OCI-LY1 (cell line): ENCODE data around the gene RRAS.

ENCODE experiments used
- H2AFZ ChIP-seq: fragments of 200-600 bp; sonication (generic), shearing (Covaris generic); 2 replicates; pipeline ENCODE4 v1.6.0; 2014; ENCODE audit warnings: antibody characterized with exemption, mild to moderate bottlenecking, low read length
- H3F3A ChIP-seq: fragments of 200-600 bp; sonication (generic), shearing (Covaris generic); 2 replicates; pipeline ENCODE4 v1.6.0; 2014; ENCODE audit warnings: mild to moderate bottlenecking, antibody characterized with exemption, low read length, moderate library complexity; ENCODE audit not compliant: insufficient read depth
- H3K27ac ChIP-seq: fragments of 200-600 bp; sonication (generic); 2 replicates; pipeline ENCODE4 v1.5.1; 2014; ENCODE audit warnings: low read length, mixed run types, mild to moderate bottlenecking, low read depth; ENCODE audit not compliant: poor library complexity, severe bottlenecking
- H3K27me3 ChIP-seq: fragments of 200-600 bp; sonication (generic); 2 replicates; pipeline ENCODE4 v1.6.0; 2014; ENCODE audit warnings: antibody characterized with exemption, mild to moderate bottlenecking, low read length, moderate library complexity; ENCODE audit not compliant: insufficient read depth
- H3K36me3 ChIP-seq: fragments of 200-600 bp; sonication (generic); 2 replicates; pipeline ENCODE4 v1.6.1; 2014; ENCODE audit warnings: mild to moderate bottlenecking, antibody characterized with exemption, low read length, moderate library complexity, mixed read lengths; ENCODE audit not compliant: insufficient read depth
- H3K4me1 ChIP-seq: fragments of 200-600 bp; sonication (generic); 2 replicates; pipeline ENCODE4 v1.5.1; 2014; ENCODE audit warnings: mild to moderate bottlenecking, low read length, moderate library complexity; ENCODE audit not compliant: insufficient read depth, severe bottlenecking
- H3K4me2 ChIP-seq: fragments of 200-600 bp; sonication (generic), shearing (Covaris generic); 2 replicates; pipeline ENCODE4 v1.6.1; 2014; ENCODE audit warnings: low read length
- H3K4me3 ChIP-seq: fragments of 200-600 bp; sonication (generic); 2 replicates; pipeline ENCODE4 v1.5.1; 2014; ENCODE audit warnings: low read length, low read depth, mild to moderate bottlenecking, mixed read lengths; ENCODE audit not compliant: poor library complexity, severe bottlenecking
- H3K79me2 ChIP-seq: fragments of 200-600 bp; shearing (Covaris generic); 2 replicates; pipeline ENCODE4 v1.6.1; 2016; ENCODE audit warnings: mixed run types, low read length, mixed read lengths; ENCODE audit not compliant: insufficient read depth
- H3K9ac ChIP-seq: fragments of 200-600 bp; sonication (generic), shearing (Covaris generic); 2 replicates; pipeline ENCODE4 v1.6.1; 2014; ENCODE audit warnings: mild to moderate bottlenecking, low read length, mixed read lengths
- H3K9me2 ChIP-seq: fragments of 200-600 bp; sonication (generic), shearing (Covaris generic); 2 replicates; pipeline ENCODE4 v1.6.1; 2014; ENCODE audit warnings: low read depth, mild to moderate bottlenecking, low read length, mixed read lengths
- H3K9me3 ChIP-seq: fragments of 200-600 bp; shearing (Covaris generic); 2 replicates; pipeline ENCODE4 v1.6.1; 2014; ENCODE audit warnings: low read length, mixed read lengths
- H4K20me1 ChIP-seq: fragments of 200-600 bp; sonication (generic), shearing (Covaris generic); 2 replicates; pipeline ENCODE4 v1.6.0; 2016; ENCODE audit warnings: mild to moderate bottlenecking, low read length; ENCODE audit not compliant: insufficient read depth
- CTCF ChIP-seq: fragments of 200-600 bp; sonication (generic), shearing (Covaris generic); IDR thresholded peaks from 2 replicates; pipeline ENCODE4 v1.5.1; 2017; ENCODE audit warnings: mild to moderate bottlenecking, antibody characterized with exemption, low read length, moderate library complexity, mixed read lengths
- EZH2 ChIP-seq: fragments of 200-600 bp; sonication (generic), shearing (Covaris generic); IDR thresholded peaks from 2 replicates; pipeline ENCODE4 v1.8.0; 2017; ENCODE audit warnings: borderline replicate concordance, mixed run types, mild to moderate bottlenecking, antibody characterized with exemption, low read length, moderate library complexity, mixed read lengths

RRAS gene

DNA sequence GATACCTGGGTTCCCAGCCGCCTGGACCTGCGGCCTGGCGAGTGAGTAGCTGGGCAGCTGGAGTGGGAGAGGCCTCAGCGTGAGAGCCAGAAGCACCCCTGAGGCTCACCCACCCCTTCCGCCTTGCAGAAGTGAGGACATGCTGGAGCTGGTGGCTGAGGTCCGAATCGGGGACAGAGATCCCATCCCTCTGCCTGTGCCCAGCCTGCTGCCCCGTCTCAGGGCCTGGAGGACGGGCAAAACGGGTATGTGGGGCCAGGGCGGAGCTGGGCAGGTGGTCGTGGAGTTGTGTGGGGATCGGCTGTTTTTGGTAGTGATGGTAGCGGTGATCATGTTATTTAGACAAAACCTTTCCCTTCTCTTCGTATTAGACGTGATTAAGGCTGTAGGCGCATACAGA is 6.6 kb upstream of the RRAS start:
- H3K79me2 ChIP-seq, result peaks cover 25% of the 10 kb centered on the region

GRCh38 chr19:49645995-49646394 is 6.1 kb upstream of the RRAS start:
- H2AFZ ChIP-seq, result no peak overlapping the region
- peaks cover 45% of the 10 kb centered on the region for H3K36me3 ChIP-seq
- no peak overlapping the region for H3K9ac ChIP-seq
- peaks cover 18% of the 10 kb centered on the region for H3K4me1 ChIP-seq
- no peak for TF ChIP-seq EZH2
- no peak for TF ChIP-seq CTCF
- H3K27me3 ChIP-seq, result no peaks in the 10 kb centered on the region
- H3K4me3 ChIP-seq, result no peak overlapping the region
- H3F3A ChIP-seq, result no peaks in the 10 kb centered on the region
- H3K9me2 ChIP-seq, result no peaks in the 10 kb centered on the region
- no peaks in the 10 kb centered on the region for H4K20me1 ChIP-seq
- H3K4me2 ChIP-seq, result no peak overlapping the region
- H3K9me3 ChIP-seq, result no peaks in the 10 kb centered on the region
- H3K79me2 ChIP-seq, result peaks cover 25% of the 10 kb centered on the region
- no peak overlapping the region for H3K27ac ChIP-seq

More for the DNA sequence above, 6.6 kb upstream of the RRAS start:
- TF ChIP-seq EZH2 (no peak), CTCF (no peak)
- Histone ChIP-seq H3K36me3 (peaks cover 51% of the 10 kb centered on the region), H3K9me2 (no peaks in the 10 kb centered on the region), H3K27ac (no peak overlapping the region), H3K4me2 (no peak overlapping the region), H3K9me3 (no peaks in the 10 kb centered on the region), H2AFZ (no peak overlapping the region), H3F3A (no peaks in the 10 kb centered on the region), H3K4me1 (peaks cover 18% of the 10 kb centered on the region), H3K4me3 (no peak overlapping the region), H4K20me1 (no peaks in the 10 kb centered on the region), H3K9ac (no peak overlapping the region), H3K27me3 (no peaks in the 10 kb centered on the region)

GRCh38 chr19:49645592-49645991 is 5.6 kb upstream of the RRAS start:
- Histone ChIP-seq H3K4me3 (no peak overlapping the region), H3K27me3 (no peaks in the 10 kb centered on the region), H4K20me1 (no peaks in the 10 kb centered on the region), H3K4me2 (no peak overlapping the region), H3K9me2 (no peaks in the 10 kb centered on the region), H3K9me3 (no peaks in the 10 kb centered on the region), H3F3A (no peaks in the 10 kb centered on the region), H3K27ac (no peak overlapping the region), H3K9ac (no peak overlapping the region), H2AFZ (no peak overlapping the region), H3K79me2 (peaks cover 25% of the 10 kb centered on the region), H3K36me3 (peaks cover 44% of the 10 kb centered on the region; the same call in 1 of the 2 replicates), H3K4me1 (peaks cover 18% of the 10 kb centered on the region)
- TF ChIP-seq EZH2, result no peak
- TF ChIP-seq CTCF, result no peak
